ENCODE data around the gene GBP1.

- TF ChIP-seq CTCF (IDR thresholded peaks at IDR 0.05 in 8 of 11, conservative IDR thresholded peaks at IDR 0.05 in 3 of 11) (no peak), POLR2A (IDR thresholded peaks at IDR 0.05) (no peak), POLR2AphosphoS5 (IDR thresholded peaks at IDR 0.05) (no peak)
These were observed 25.0 kb upstream of the GBP1 start for GRCh38 chr1:89089962-89090361.
